GM23338 (cell line): ENCODE data around the gene TRPM2. TPM values are rescaled to one million over a fixed set of nuclear protein-coding genes. Genes with fewer than 3 reads are reported as not detected.

Source experiments
- ATAC-seq: fragments of 200-7000 bp; cut with Tn5 transposase; 3 replicates; pipeline ENCODE4 v1.9.1; 2020
- DNase-seq: peaks from one replicate; pipeline ENCODE4 v3.0.0-alpha.2; 2015; ENCODE audit warnings: low spot score
- H2AFZ ChIP-seq: fragments of 200-600 bp; sonication (generic); 2 replicates; pipeline ENCODE4 v1.8.0; 2016; ENCODE audit warnings: antibody characterized with exemption, mild to moderate bottlenecking, moderate library complexity
- H3F3A ChIP-seq: fragments of 200-600 bp; sonication (generic); replicated peaks from 2 replicates; pipeline ENCODE4 v1.8.0; 2017; ENCODE audit warnings: antibody characterized with exemption, mixed run types, low read depth
- H3K27ac ChIP-seq: fragments of 200-600 bp; sonication (generic); 2 replicates; pipeline ENCODE4 v1.6.1; 2016; ENCODE audit warnings: low read depth
- H3K27me3 ChIP-seq: fragments of 200-600 bp; sonication (generic); 2 replicates; pipeline ENCODE4 v1.8.0; 2016; ENCODE audit warnings: mild to moderate bottlenecking, mixed run types, moderate library complexity; ENCODE audit not compliant: insufficient read depth
- H3K36me3 ChIP-seq: fragments of 200-600 bp; sonication (generic); 2 replicates; pipeline ENCODE4 v1.8.0; 2016; ENCODE audit warnings: mild to moderate bottlenecking; ENCODE audit not compliant: insufficient read depth
- H3K4me1 ChIP-seq: fragments of 200-600 bp; sonication (generic); 2 replicates; pipeline ENCODE4 v1.8.0; 2016; ENCODE audit warnings: mild to moderate bottlenecking, moderate library complexity; ENCODE audit not compliant: insufficient read depth
- H3K4me2 ChIP-seq: fragments of 200-600 bp; sonication (generic); 2 replicates; pipeline ENCODE4 v1.7.1; 2017; ENCODE audit warnings: mixed run types
- H3K4me3 ChIP-seq: fragments of 200-600 bp; sonication (generic); 2 replicates; pipeline ENCODE4 v1.6.1; 2016; ENCODE audit warnings: mixed run types
- H3K79me2 ChIP-seq: fragments of 200-600 bp; sonication (generic); replicated peaks from 2 replicates; pipeline ENCODE4 v1.8.0; 2017; ENCODE audit warnings: mild to moderate bottlenecking; ENCODE audit not compliant: insufficient read depth
- H3K9me2 ChIP-seq: fragments of 200-600 bp; sonication (generic); 2 replicates; pipeline ENCODE4 v1.8.0; 2017; ENCODE audit not compliant: insufficient read depth
- H4K20me1 ChIP-seq: fragments of 200-600 bp; sonication (generic); replicated peaks from 2 replicates; pipeline ENCODE4 v1.8.0; 2017; ENCODE audit warnings: mild to moderate bottlenecking; ENCODE audit not compliant: insufficient read depth
- H3K27ac Mint-ChIP-seq: 2 replicates; pipeline ENCODE4 v1.8.0; 2020; ENCODE audit warnings: inconsistent platforms, mild to moderate bottlenecking, moderate library complexity, mixed read lengths
- H3K27me3 Mint-ChIP-seq: 3 replicates; pipeline ENCODE4 v1.8.0; 2022; ENCODE audit warnings: low read depth, mild to moderate bottlenecking, moderate library complexity, mixed read lengths, inconsistent platforms; ENCODE audit not compliant: insufficient read depth, poor library complexity
- H3K36me3 Mint-ChIP-seq: 3 replicates; pipeline ENCODE4 v1.8.0; 2021; ENCODE audit warnings: low read depth, mild to moderate bottlenecking, inconsistent platforms, moderate library complexity, mixed read lengths
- H3K4me1 Mint-ChIP-seq: 3 replicates; pipeline ENCODE4 v1.8.0; 2020; ENCODE audit warnings: mild to moderate bottlenecking, inconsistent platforms, mixed read lengths
- H3K4me3 Mint-ChIP-seq: 3 replicates; pipeline ENCODE4 v1.8.0; 2021; ENCODE audit warnings: moderate library complexity, mild to moderate bottlenecking, inconsistent platforms, mixed read lengths
- H3K9me3 Mint-ChIP-seq: 3 replicates; pipeline ENCODE4 v1.8.0; 2020; ENCODE audit warnings: moderate library complexity, mild to moderate bottlenecking, inconsistent platforms, mixed read lengths
- CREB1 ChIP-seq: fragments of 250-450 bp; sonication (Bioruptor Pico); IDR thresholded peaks from 2 replicates; pipeline ENCODE4 v1.5.0; 2020; ENCODE audit warnings: low read depth, mild to moderate bottlenecking, moderate library complexity
- EZH2 ChIP-seq: fragments of 200-600 bp; sonication (generic); IDR thresholded peaks from one replicate; pipeline ENCODE4 v1.8.0; 2017; ENCODE audit warnings: antibody characterized with exemption, mild to moderate bottlenecking, low read depth; ENCODE audit not compliant: unreplicated experiment
- EZH2phosphoT487 ChIP-seq: fragments of 200-600 bp; sonication (generic); IDR thresholded peaks from one replicate; pipeline ENCODE4 v1.8.1; 2018; ENCODE audit warnings: antibody characterized with exemption; ENCODE audit not compliant: unreplicated experiment
- JUNB ChIP-seq: IDR thresholded peaks from one replicate; pipeline ENCODE4 v1.6.1; 2016; ENCODE audit warnings: antibody characterized with exemption; ENCODE audit not compliant: unreplicated experiment
- NANOG ChIP-seq: IDR thresholded peaks from 2 replicates; pipeline ENCODE4 v1.6.1; 2016; ENCODE audit warnings: antibody characterized with exemption, borderline replicate concordance
- POLR2AphosphoS5 ChIP-seq: IDR thresholded peaks from 2 replicates; pipeline ENCODE4 v1.6.1; 2016; ENCODE audit warnings: antibody characterized with exemption, low read depth
- STAT1 ChIP-seq: IDR thresholded peaks from one replicate; pipeline ENCODE4 v1.6.1; 2016; ENCODE audit warnings: antibody characterized with exemption; ENCODE audit not compliant: unreplicated experiment
- ZNF114 ChIP-seq: fragments of 250-450 bp; sonication (Bioruptor Pico); IDR thresholded peaks from 2 replicates; pipeline ENCODE4 v1.5.0; 2020; ENCODE audit warnings: mild to moderate bottlenecking, moderate library complexity
- ZNF331 ChIP-seq: fragments of 250-450 bp; sonication (Bioruptor Pico); IDR thresholded peaks from 2 replicates; pipeline ENCODE4 v1.5.0; 2020; ENCODE audit warnings: low read depth, mild to moderate bottlenecking, moderate library complexity
- polyA plus RNA-seq: library from polyadenylated mRNA; unstranded; fragments of >200 nt; fragmentation: Nextera tagmentation; extraction: Ambion mirVana; gene quantifications from 2 replicates; pipeline ENCODE4 v1.2.1, GENCODE V29; 2016
- total RNA-seq: library from RNA; depleted of rRNA; stranded (reverse); fragments of >200 nt; shearing (Covaris generic); gene quantifications from 2 replicates; pipeline ENCODE4 v1.2.3, GENCODE V29; 2014
- TF ChIP-seq, protein P1 (sequence below): fragments of 250-450 bp; sonication (Bioruptor Pico); IDR thresholded peaks from 2 replicates; pipeline ENCODE4 v1.5.0; 2020; ENCODE audit warnings: mild to moderate bottlenecking, moderate library complexity
- TF ChIP-seq, protein P2 (sequence below): IDR thresholded peaks from one replicate; pipeline ENCODE4 v1.6.1; 2018; ENCODE audit warnings: antibody characterized with exemption; ENCODE audit not compliant: unreplicated experiment

Gene TRPM2
- total and polyA plus RNA-seq, 2 experiments from 2014 or later = 0.53 to 0.83 TPM

DNA sequence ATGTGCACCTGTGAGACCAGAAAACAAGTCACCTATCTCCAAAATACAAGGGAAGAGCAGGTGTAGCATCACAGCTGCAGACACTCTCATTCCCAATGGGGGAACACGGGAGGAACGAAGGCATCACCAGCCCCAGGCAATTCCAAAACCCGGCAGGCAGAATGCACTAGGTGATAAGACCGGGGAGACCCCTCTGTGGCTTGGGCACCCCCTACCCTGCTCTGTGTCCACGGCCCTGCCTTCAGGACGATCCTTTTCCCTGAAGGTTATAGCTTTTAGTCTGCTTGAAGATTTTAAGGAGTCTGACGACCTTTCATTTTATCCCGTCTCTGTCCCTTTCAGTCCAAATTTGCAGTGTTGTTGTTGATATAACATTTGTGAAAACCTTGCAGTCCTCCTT, 19.2 kb downstream of the TRPM2 start:
- Mint-ChIP-seq H3K27me3 (peaks cover 15% of the 10 kb centered on the region), H3K36me3 (peaks cover 4% of the 10 kb centered on the region; the same call in 1 of the 3 replicates), H3K4me1 (peaks cover 6% of the 10 kb centered on the region; the same call in 2 of the 3 replicates), H3K4me3 (no peak overlapping the region), H3K27ac (no peak overlapping the region), H3K9me3 (peaks cover 34% of the 10 kb centered on the region)
- DNase-seq = no peak
- peaks cover 3% of the 10 kb centered on the region; the same call in 1 of the 2 replicates for H3K27me3 ChIP-seq
- H3F3A ChIP-seq = no peaks in the 10 kb centered on the region
- H3K79me2 ChIP-seq = no peaks in the 10 kb centered on the region
- no peak for ATAC-seq
- H3K4me1 ChIP-seq = no peaks in the 10 kb centered on the region
- H4K20me1 ChIP-seq = no peaks in the 10 kb centered on the region
- no peak overlapping the region for H3K4me3 ChIP-seq
- TF ChIP-seq POLR2AphosphoS5 (no peak), NANOG (no peak), STAT1 (no peak)
- H3K27ac ChIP-seq = no peak overlapping the region
- no peak overlapping the region for H3K4me2 ChIP-seq
- H2AFZ ChIP-seq = no peak overlapping the region
- H3K9me2 ChIP-seq = no peaks in the 10 kb centered on the region
- H3K36me3 ChIP-seq = no peaks in the 10 kb centered on the region

DNA sequence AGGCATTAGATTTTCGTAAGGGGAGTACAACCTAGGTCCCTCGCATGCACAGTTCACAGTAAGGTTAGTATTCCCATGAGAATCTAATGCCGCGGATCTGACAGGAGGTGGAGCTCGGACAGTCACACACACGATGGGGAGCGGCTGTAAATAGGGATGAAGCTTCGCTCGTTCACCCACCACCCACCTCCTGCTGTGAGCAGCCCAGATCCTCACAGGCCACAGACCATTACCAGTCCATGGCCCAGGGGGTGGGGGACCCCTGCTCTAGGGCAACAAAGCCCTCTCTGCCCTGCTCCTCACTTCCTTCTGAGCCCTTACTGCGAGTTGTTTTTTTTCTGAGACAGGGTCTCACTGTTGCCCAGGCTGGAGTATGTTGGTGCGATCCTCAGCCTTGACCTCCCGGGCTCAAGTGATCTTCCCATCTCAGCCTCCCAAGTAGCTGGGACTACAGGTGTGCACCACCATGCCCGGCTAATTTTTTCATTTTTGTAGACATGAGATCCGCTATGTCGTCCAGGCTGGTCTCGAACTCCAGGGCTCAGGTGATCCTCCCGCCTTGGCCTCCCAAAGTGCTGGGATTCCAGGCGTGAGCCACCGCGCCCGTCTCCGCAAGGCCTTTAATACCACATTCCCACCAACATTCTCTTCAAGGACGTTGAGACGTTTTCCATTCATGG, 21.3 kb downstream of the TRPM2 start:
- ATAC-seq (no peak), DNase-seq (no peak)
- peaks cover 4% of the 10 kb centered on the region; the same call in 1 of the 3 replicates for H3K36me3 Mint-ChIP-seq
- H4K20me1 ChIP-seq = no peaks in the 10 kb centered on the region
- H3K4me2 ChIP-seq = no peak overlapping the region
- no peaks in the 10 kb centered on the region for H3K4me1 ChIP-seq
- H3K27ac ChIP-seq = no peak overlapping the region
- H3K27me3 Mint-ChIP-seq = peaks cover 8% of the 10 kb centered on the region
- H3K36me3 ChIP-seq = no peaks in the 10 kb centered on the region
- H3K4me3 Mint-ChIP-seq = no peak overlapping the region
- peaks cover 34% of the 10 kb centered on the region for H3K9me3 Mint-ChIP-seq
- H3K79me2 ChIP-seq = no peaks in the 10 kb centered on the region
- H3K4me3 ChIP-seq = no peak overlapping the region
- no peaks in the 10 kb centered on the region for H3K9me2 ChIP-seq
- no peak overlapping the region for H2AFZ ChIP-seq
- 0 out of 2 replicates have a peak, but pooled peaks cover 3% of the 10 kb centered on the region for H3K27me3 ChIP-seq
- no peak overlapping the region for H3K27ac Mint-ChIP-seq
- H3K4me1 Mint-ChIP-seq = peaks cover 7% of the 10 kb centered on the region; the same call in 2 of the 3 replicates
- no peaks in the 10 kb centered on the region for H3F3A ChIP-seq
- no peak for TF ChIP-seq ZNF331 (CRISPR knock-in tag)
- TF ChIP-seq EZH2 = no peak
- no peak for TF ChIP-seq JUNB
- TF ChIP-seq, protein P1, sequence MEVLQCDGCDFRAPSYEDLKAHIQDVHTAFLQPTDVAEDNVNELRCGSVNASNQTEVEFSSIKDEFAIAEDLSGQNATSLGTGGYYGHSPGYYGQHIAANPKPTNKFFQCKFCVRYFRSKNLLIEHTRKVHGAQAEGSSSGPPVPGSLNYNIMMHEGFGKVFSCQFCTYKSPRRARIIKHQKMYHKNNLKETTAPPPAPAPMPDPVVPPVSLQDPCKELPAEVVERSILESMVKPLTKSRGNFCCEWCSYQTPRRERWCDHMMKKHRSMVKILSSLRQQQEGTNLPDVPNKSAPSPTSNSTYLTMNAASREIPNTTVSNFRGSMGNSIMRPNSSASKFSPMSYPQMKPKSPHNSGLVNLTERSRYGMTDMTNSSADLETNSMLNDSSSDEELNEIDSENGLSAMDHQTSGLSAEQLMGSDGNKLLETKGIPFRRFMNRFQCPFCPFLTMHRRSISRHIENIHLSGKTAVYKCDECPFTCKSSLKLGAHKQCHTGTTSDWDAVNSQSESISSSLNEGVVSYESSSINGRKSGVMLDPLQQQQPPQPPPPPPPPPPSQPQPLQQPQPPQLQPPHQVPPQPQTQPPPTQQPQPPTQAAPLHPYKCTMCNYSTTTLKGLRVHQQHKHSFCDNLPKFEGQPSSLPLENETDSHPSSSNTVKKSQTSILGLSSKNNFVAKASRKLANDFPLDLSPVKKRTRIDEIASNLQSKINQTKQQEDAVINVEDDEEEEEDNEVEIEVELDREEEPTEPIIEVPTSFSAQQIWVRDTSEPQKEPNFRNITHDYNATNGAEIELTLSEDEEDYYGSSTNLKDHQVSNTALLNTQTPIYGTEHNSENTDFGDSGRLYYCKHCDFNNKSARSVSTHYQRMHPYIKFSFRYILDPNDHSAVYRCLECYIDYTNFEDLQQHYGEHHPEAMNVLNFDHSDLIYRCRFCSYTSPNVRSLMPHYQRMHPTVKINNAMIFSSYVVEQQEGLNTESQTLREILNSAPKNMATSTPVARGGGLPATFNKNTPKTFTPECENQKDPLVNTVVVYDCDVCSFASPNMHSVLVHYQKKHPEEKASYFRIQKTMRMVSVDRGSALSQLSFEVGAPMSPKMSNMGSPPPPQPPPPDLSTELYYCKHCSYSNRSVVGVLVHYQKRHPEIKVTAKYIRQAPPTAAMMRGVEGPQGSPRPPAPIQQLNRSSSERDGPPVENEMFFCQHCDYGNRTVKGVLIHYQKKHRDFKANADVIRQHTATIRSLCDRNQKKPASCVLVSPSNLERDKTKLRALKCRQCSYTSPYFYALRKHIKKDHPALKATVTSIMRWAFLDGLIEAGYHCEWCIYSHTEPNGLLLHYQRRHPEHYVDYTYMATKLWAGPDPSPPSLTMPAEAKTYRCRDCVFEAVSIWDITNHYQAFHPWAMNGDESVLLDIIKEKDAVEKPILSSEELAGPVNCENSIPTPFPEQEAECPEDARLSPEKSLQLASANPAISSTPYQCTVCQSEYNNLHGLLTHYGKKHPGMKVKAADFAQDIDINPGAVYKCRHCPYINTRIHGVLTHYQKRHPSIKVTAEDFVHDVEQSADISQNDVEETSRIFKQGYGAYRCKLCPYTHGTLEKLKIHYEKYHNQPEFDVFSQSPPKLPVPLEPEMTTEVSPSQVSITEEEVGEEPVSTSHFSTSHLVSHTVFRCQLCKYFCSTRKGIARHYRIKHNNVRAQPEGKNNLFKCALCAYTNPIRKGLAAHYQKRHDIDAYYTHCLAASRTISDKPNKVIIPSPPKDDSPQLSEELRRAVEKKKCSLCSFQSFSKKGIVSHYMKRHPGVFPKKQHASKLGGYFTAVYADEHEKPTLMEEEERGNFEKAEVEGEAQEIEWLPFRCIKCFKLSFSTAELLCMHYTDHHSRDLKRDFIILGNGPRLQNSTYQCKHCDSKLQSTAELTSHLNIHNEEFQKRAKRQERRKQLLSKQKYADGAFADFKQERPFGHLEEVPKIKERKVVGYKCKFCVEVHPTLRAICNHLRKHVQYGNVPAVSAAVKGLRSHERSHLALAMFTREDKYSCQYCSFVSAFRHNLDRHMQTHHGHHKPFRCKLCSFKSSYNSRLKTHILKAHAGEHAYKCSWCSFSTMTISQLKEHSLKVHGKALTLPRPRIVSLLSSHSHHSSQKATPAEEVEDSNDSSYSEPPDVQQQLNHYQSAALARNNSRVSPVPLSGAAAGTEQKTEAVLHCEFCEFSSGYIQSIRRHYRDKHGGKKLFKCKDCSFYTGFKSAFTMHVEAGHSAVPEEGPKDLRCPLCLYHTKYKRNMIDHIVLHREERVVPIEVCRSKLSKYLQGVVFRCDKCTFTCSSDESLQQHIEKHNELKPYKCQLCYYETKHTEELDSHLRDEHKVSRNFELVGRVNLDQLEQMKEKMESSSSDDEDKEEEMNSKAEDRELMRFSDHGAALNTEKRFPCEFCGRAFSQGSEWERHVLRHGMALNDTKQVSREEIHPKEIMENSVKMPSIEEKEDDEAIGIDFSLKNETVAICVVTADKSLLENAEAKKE = no peak
- no peak for TF ChIP-seq CREB1 (CRISPR knock-in tag)
- TF ChIP-seq NANOG = no peak
- no peak for TF ChIP-seq EZH2phosphoT487
- TF ChIP-seq, protein P2, sequence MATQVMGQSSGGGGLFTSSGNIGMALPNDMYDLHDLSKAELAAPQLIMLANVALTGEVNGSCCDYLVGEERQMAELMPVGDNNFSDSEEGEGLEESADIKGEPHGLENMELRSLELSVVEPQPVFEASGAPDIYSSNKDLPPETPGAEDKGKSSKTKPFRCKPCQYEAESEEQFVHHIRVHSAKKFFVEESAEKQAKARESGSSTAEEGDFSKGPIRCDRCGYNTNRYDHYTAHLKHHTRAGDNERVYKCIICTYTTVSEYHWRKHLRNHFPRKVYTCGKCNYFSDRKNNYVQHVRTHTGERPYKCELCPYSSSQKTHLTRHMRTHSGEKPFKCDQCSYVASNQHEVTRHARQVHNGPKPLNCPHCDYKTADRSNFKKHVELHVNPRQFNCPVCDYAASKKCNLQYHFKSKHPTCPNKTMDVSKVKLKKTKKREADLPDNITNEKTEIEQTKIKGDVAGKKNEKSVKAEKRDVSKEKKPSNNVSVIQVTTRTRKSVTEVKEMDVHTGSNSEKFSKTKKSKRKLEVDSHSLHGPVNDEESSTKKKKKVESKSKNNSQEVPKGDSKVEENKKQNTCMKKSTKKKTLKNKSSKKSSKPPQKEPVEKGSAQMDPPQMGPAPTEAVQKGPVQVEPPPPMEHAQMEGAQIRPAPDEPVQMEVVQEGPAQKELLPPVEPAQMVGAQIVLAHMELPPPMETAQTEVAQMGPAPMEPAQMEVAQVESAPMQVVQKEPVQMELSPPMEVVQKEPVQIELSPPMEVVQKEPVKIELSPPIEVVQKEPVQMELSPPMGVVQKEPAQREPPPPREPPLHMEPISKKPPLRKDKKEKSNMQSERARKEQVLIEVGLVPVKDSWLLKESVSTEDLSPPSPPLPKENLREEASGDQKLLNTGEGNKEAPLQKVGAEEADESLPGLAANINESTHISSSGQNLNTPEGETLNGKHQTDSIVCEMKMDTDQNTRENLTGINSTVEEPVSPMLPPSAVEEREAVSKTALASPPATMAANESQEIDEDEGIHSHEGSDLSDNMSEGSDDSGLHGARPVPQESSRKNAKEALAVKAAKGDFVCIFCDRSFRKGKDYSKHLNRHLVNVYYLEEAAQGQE = no peak
- no peak for TF ChIP-seq ZNF114 (CRISPR knock-in tag)
- TF ChIP-seq POLR2AphosphoS5 = no peak
